ENCODE data around the gene C5orf46.

Gene C5orf46

GRCh38 chr5:147857302-147858129 is 48.8 kb downstream of the C5orf46 start:
- no peak for ATAC-seq

DNA sequence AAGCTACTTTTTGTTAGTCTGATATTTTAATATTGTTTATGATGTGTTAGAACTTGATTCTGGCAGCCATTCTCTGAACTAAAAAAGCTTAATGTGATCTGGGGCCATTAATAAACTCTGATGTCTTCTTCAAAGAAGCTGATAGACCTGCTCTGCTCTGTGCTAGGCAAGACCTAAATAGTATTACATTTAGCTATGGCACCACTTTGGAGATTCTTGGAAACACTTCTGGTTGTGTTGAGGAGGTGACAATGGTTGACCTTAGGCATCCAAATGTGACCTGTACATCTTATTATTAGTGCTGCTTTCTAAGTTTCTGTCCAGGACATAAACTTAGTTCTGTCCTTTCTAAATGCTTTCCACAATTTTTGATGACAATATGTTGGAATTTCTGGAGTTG is 49.5 kb downstream of the C5orf46 start:
- no peak for ATAC-seq

- no peak for ATAC-seq
These were observed 50.6 kb downstream of the C5orf46 start for GRCh38 chr5:147855774-147856069.

- no peak for ATAC-seq
These were observed 51.2 kb downstream of the C5orf46 start for GRCh38 chr5:147854894-147855773.

- ATAC-seq, result no peak
These were observed 52.0 kb downstream of the C5orf46 start for GRCh38 chr5:147854331-147854730.

- ATAC-seq, result no peak
These were observed 52.9 kb downstream of the C5orf46 start for GRCh38 chr5:147853372-147853987.

- ATAC-seq, result no peak
These were observed 54.0 kb downstream of the C5orf46 start for GRCh38 chr5:147852365-147852764.

GRCh38 chr5:147851578-147851977 is 54.8 kb downstream of the C5orf46 start:
- ATAC-seq, result no peak

DNA sequence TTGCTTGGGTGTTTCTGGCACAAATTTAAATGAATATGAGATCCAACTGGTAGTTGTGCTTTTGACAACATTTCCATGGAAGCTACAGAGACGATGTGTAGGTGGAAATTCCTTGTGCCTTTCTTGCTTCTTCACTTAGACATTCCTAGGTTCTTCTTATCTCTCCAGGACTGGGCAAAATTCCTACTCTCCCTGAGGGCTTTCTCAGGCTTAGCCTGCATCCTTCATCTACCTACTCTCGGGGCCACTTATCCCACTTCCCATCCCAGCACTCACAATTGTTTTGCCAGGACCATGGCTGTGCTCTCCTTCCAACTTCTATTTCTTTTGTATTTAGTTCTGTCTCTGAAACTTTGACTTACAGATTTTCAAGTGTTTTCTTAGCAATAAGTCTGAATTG is 57.1 kb downstream of the C5orf46 start:
- no peak for ATAC-seq

DNA sequence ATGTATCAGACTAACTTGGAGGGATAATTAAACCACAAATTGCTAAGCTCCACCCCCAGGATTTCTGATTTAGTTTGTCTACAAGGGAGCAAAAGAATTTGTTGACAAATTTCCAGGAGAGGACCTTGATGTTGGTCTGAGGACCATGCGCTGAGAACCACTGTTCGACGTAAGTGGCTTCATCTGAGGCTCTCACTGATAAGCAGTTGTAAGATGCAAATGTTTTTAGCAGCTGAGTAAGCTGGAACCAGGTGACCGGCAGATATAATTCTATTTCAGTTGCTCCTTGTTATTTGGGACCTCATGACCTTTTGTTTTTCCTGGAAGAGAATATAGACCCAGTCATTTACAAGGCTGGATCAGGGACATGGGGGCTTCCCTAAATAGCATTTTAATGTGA is 60.7 kb downstream of the C5orf46 start:
- no peak for ATAC-seq

- no peak for ATAC-seq
These were observed 61.5 kb downstream of the C5orf46 start for GRCh38 chr5:147844846-147845245.

DNA sequence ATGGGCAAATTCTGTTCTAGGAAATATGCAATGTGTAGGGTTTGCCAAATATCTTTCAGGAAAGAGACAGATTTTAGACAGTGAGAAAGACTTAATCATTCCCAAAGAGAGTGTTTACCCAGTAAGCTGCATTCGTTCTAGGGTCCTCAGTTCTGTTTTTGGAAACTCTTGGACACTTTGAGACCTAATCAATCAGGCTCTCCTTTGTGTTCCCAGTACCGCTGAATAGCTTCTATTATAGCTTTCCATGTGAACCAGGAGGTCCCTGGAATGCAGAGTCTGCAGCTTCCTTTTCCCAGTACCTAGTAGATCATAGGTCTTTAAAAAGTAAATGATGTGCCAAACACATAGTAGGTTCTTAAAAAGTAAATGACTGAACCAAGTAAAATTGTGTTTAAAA is 63.5 kb downstream of the C5orf46 start:
- no peak for ATAC-seq
